ENCODE data around the gene NT5C2. TPM values are rescaled to one million over a fixed set of nuclear protein-coding genes. Genes with fewer than 3 reads are reported as not detected.

NT5C2 gene
- polyA plus RNA-seq, 3 donors: 68.6 to 116 (median 81.8) TPM

GRCh38 chr10:103193820-103194529 is 903 bp upstream of the NT5C2 start:
- Histone ChIP-seq H3K4me2 (replicated peaks; ENCODE audit: extremely low read depth, low read length, poor library complexity, severe bottlenecking) (peak overlapping the region; percentile 89), H3K9ac (ENCODE audit: insufficient read depth, low read length, poor library complexity, severe bottlenecking) (peak overlapping the region; percentile 96), H2AFZ (ENCODE audit: insufficient read depth, low read depth, low read length, poor library complexity, severe bottlenecking) (peak overlapping the region; percentile 55), H3K4me1 (ENCODE audit: control insufficient read depth in 1 of 2, insufficient read depth in 2 of 2, low read length in 2 of 2) (peaks cover 71 to 78% of the 10 kb centered on the region in 2 donors), H4K20me1 (ENCODE audit: insufficient read depth, low read length) (peaks cover 40% of the 10 kb centered on the region), H3K36me3 (replicated peaks in 1 of 2; ENCODE audit: control insufficient read depth in 1 of 2, insufficient read depth in 2 of 2, low read length in 2 of 2) (no peaks in the 10 kb centered on the region), H3K79me2 (ENCODE audit: insufficient read depth, low read length) (peaks cover 80% of the 10 kb centered on the region), H3K27ac (ENCODE audit: low read depth in 1 of 2, low read length in 2 of 2) (peak overlapping the region; percentile 42 to 75), H3K9me3 (replicated peaks in 1 of 2; ENCODE audit: control insufficient read depth in 1 of 2, insufficient read depth in 1 of 2, low read length in 2 of 2) (no peaks in the 10 kb centered on the region), H3K27me3 (ENCODE audit: control insufficient read depth in 2 of 2, insufficient read depth in 2 of 2, low read length in 2 of 2) (no peaks in the 10 kb centered on the region), H3K4me3 (replicated peaks in 1 of 3; ENCODE audit: low read depth in 2 of 3, low read length in 3 of 3) (peak overlapping the region; percentile 41 to 98 (median 94))
- H3K27me3 Mint-ChIP-seq (ENCODE audit: low read depth in 3 of 3): no peaks in the 10 kb centered on the region
- intact Hi-C loops (cut with micrococcal nuclease): loop anchor here (2.0 to 5.0 kb wide), 2 partner anchors 47 to 48 kb away; no protein-coding TSS in a partner anchor
- peaks cover 0 to 3% (median 0%) of the 10 kb centered on the region in 7 donors for H3K9me3 Mint-ChIP-seq
- H3K36me3 Mint-ChIP-seq: peaks cover 5 to 10% of the 10 kb centered on the region in 2 donors
- peak overlapping the region; percentile 91 to 100 for H3K4me3 Mint-ChIP-seq
- H3K4me1 Mint-ChIP-seq: peaks cover 66% of the 10 kb centered on the region
- WGBS (ENCODE audit: insufficient coverage): 43% methylated on average over 4 of the region's 14 CpGs
- TF ChIP-seq CTCF (IDR thresholded peaks at IDR 0.05): no peak
- peak overlapping the region; percentile 88 to 99 (median 92) for H3K27ac Mint-ChIP-seq
- peak; percentile 57 to 68 (median 65) for DNase-seq

- Histone ChIP-seq H3K4me2 (replicated peaks; ENCODE audit: extremely low read depth, low read length, poor library complexity, severe bottlenecking) (peak overlapping the region; percentile 89), H3K27me3 (ENCODE audit: control insufficient read depth in 2 of 2, insufficient read depth in 2 of 2, low read length in 2 of 2) (no peaks in the 10 kb centered on the region), H3K4me1 (ENCODE audit: control insufficient read depth in 1 of 2, insufficient read depth in 2 of 2, low read length in 2 of 2) (peaks cover 57 to 69% of the 10 kb centered on the region in 2 donors), H3K4me3 (replicated peaks in 1 of 3; ENCODE audit: low read depth in 2 of 3, low read length in 3 of 3) (peak overlapping the region; percentile 66 to 98 (median 94)), H3K9ac (ENCODE audit: insufficient read depth, low read length, poor library complexity, severe bottlenecking) (peak overlapping the region; percentile 96), H3K27ac (ENCODE audit: low read depth in 1 of 2, low read length in 2 of 2) (peak overlapping the region; percentile 94), H3K79me2 (ENCODE audit: insufficient read depth, low read length) (peaks cover 80% of the 10 kb centered on the region), H3K9me3 (replicated peaks in 1 of 2; ENCODE audit: control insufficient read depth in 1 of 2, insufficient read depth in 1 of 2, low read length in 2 of 2) (no peaks in the 10 kb centered on the region), H4K20me1 (ENCODE audit: insufficient read depth, low read length) (peaks cover 54% of the 10 kb centered on the region), H3K36me3 (replicated peaks in 1 of 2; ENCODE audit: control insufficient read depth in 1 of 2, insufficient read depth in 2 of 2, low read length in 2 of 2) (no peaks in the 10 kb centered on the region), H2AFZ (ENCODE audit: insufficient read depth, low read depth, low read length, poor library complexity, severe bottlenecking) (peak overlapping the region; percentile 66)
- intact Hi-C loops (cut with micrococcal nuclease): loop anchor here (2.0 to 5.0 kb wide), 2 partner anchors 48 to 50 kb away; no protein-coding TSS in a partner anchor
- peak; percentile 81 to 87 (median 84) for DNase-seq
- Mint-ChIP-seq H3K27ac (peak overlapping the region; percentile 99 to 100 (median 99)), H3K9me3 (peaks cover 0 to 3% (median 0%) of the 10 kb centered on the region in 7 donors), H3K4me3 (peak overlapping the region; percentile 99 to 100), H3K4me1 (peaks cover 59% of the 10 kb centered on the region), H3K36me3 (peaks cover 12 to 16% of the 10 kb centered on the region in 2 donors), H3K27me3 (ENCODE audit: low read depth in 3 of 3) (no peaks in the 10 kb centered on the region)
- TF ChIP-seq CTCF (IDR thresholded peaks at IDR 0.05): no peak
- under 1% methylated on average over 62 of the region's 62 CpGs for WGBS (ENCODE audit: insufficient coverage)
Observed at GRCh38 chr10:103192451-103193106, 493 bp downstream of the NT5C2 start.

Measured in CD14-positive monocyte (primary cell).